Fibroblast of peridontal ligament (primary cell): ENCODE data around the gene GPR156.
"Not testable (repeated sequence)": the region's sequence is repeated elsewhere in the genome, so short reads cannot be mapped to it uniquely, and the experiment has no call there.

Experiments
- DNase-seq: peaks from one replicate; pipeline ENCODE4 v3.0.0-alpha.2; 2010; ENCODE audit errors: extremely low read depth

GPR156 gene

DNA sequence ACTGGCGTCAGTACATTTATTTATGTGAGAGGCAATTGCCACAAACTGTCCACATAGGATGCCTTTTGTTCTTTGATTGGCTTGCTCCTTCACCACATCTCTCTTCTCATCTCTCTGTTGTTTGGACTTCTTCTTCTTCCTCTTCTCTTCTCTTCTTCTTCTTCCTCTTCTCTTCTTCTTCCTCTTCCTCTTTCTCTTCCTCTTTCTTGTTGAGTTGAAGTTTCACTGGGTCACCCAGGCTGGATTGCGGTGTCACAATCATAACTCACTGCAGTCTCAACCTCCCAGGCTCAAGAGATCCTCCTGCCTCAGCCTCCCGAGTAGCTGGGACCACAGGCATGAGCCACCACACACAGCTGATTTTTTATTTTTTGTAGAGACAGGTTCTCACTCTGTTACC is 123.1 kb downstream of the GPR156 start:
- no peak for DNase-seq

DNA sequence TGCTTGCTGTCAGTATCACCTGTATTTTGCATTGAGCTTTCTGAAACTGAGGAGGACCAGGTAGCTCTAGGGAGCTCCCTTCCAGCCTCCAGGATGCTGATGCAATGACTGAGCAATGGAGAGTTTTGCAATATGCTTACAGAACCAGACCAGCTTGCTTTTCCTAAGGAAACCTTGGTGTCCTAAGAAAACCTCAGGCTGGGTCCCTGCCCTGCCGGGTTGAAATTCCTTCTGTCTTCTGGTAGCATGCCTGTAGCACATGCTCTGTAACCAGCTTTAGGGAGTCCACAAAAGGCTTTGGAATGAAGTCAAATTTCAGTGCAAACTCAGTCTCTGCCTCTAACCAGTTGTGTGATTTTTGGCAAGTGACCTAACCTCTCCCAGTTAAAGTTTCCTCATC is 125.0 kb downstream of the GPR156 start:
- peak; percentile 100 for DNase-seq

DNA sequence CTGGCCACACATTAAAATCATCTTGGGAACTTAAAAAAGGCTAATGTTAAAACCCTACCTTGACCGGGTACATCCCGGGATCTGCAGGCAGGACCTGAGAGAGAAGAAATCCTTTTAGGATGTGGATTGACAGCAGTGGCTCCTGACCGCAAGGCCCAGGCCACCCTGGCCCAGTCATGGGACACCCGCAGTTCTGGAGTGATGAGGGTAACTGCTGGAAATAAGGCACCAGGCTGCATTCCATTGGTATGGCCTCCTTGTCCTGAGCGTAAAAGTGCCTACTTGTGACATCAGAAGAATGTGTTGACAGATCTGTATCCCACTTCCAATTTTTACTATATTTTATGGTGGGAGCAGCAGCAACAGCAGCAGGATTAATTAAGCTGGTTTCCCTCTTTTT is 127.3 kb downstream of the GPR156 start:
- no peak for DNase-seq

DNA sequence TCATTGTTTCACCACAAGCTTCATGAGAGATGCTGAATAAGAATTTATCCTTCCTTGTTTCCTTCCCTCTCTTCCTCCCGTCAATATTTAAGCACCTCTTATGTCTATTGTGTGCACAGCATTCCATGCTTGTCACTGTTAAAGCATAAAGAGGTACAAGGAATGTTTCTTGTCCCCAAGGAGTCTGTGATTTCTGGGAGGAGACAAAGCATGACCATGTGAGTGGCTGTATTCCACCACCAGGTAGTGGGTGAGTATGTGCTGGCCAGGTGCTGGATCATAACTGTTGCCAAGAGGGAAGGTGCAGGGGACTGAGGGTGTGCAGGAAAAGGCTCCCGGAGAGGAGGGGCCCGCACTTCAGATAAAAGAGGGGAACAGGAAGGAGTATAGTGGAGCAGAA is 127.9 kb downstream of the GPR156 start:
- DNase-seq: no peak

DNA sequence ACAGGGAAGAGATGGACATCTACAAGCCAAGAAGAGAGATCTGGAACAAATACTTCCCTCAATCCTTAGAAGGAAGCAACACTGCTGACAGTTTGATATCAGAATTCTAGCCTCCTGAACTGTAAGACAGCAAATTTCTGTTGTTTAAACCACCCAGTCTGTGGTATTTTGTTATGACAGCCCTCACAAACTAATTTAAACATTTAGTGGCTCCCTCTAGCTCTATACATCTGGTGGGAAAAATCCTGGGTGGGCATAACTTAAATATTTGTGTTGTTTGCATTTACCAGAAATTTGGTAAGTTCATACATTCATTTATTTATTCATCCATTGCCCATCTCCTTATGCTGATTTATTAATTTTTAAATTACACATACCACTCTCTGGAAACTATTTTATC is 128.3 kb downstream of the GPR156 start:
- no peak for DNase-seq

DNA sequence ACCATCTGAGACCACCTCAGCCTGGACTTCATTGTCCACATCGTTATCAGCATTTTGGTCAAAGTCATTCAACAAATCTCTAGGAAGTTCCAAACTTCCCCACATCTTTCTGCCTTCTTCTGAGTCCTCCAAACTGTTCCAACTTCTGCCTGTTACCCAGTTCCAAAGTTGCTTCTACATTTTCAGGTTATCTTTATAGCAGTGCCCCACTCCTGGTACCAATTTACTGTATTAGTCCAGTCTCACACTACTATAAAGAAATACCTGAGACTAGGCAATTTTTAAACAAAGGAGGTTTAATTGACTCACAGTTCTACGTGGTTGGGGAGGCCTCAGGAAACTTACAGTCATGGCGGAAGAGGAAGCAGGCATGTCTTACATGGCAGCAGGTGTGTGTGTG is 129.3 kb downstream of the GPR156 start:
- not testable (repeated sequence) for DNase-seq

DNA sequence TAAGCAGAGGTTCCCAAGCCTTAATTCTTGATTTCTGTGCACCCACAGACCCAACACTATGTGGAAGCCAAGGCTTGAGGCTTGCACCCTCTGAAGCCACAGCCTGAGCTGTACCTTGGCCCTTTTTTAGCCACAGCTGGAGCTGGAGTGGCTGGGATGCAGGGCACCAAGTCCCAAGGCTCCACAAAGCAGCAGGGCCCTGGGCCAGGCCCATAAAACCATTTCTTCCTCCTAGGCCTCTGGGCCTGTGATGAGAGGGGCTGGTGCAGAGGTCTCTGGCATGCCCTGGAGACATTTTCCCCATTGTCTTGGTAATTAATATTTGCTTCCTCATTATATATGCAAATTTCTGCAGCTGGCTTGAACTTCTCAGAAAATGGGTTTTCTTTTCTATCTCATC is 129.9 kb downstream of the GPR156 start:
- no peak for DNase-seq

DNA sequence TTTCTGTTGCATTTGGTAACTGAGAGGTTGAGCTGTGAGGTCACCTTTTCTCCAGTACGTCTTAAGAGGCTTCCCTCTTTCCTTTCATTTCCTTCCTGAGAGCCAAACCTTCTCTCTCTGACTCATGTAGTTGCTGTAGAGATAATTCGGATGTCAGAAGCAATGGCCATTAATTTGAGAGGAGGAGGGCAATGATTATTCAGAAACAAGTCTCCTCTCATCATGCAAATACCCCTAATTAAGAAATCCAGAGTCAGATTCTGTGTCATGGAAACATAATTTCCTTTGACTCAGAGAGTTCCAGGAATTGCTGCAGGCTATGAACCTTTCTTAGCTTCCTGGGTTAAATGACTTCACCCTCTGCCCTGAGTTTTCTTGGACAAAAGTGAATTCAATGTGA is 131.7 kb downstream of the GPR156 start:
- DNase-seq: peak; percentile 82

DNA sequence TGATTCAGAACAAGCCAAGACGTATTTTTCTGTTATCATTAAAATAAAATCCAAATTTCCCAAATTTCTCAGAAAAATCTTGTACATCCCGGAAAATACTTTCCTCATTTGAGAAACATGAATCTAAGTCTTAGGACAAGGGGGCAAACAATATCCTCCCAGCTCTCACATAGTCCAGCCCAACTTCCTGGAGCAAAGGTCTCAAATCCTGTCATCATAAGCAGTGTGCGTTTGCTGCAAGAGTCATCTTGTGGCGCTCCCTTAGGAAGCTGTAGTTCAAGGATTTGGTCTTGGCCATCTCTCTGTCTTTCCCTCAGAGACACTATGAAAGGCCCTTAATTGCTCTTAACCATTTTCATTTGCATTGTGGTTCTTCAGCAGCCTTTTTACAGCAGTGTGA is 133.2 kb downstream of the GPR156 start:
- no peak for DNase-seq

DNA sequence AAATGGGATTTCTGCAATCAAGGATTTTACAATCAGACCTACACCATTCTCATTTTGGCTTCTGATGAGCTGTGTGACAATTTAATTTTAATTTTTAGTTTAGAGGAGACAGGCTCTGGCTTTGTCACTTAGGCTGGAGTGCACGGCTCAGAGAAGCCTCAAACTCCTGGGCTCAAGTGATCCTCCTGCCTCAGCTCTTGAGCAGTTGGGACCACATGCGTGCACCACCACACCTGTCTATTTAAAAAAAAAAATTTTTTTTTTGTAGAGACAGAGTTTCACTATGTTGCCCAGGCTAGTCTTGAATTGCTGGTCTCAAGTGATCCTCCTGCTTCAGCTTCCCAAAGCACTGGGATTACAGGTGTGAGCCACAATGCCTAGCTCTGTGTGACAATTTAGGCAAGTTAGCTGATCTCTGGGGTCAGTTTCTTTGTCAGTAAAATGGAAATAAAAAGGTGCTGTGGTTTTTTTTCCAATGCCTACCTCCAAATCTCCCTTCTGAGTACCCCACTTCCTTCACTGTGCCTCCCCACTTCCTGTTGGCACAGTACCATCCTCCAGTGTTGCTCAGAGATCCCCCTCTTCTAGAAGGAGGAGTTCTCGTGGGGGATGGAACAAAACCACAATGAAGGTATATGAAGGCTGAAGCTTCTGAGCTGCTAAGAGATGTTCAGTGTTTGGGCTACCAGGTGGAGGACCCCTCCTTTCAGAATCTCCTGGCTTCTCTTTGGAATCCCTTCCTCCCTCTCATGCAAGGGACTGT is 136.7 kb downstream of the GPR156 start:
- no peak for DNase-seq

DNA sequence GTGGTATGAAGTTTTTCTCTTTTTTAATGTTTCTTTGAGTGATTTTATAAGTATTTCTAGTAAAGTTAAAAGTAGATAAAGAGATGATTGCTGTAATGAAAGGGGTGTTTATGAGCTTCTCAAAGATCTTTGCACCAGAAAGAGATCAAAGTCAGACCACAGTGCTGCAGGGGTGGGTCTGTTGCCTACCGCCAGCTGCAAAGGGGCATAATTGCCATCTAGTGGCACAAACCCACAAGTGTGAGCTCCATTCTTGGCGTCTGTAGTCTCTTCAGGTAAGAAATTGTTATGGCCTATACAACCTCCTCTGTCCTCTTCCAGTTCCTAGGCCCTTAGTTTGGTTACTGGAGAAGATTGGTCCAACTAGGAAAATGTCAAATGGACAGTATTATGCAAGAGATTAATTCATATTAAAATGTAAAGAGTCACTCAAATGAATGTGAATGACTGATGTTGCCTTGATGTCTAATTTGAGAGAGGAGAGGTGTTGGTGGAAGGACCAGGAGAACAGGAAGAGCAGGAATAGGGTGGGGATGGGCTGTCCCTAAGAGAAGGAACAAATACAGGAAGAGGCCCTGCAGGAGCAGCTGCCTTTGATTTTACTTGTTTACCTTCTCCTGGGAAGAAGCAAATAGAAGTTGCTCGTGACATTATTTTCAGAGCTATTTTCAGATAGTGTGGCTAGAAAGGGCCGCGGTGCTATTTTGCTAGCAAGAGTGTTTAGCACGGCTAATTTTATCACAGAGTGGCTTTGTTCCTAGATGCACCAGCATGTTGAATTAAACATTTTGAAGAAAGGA is 137.8 kb downstream of the GPR156 start:
- no peak for DNase-seq

DNA sequence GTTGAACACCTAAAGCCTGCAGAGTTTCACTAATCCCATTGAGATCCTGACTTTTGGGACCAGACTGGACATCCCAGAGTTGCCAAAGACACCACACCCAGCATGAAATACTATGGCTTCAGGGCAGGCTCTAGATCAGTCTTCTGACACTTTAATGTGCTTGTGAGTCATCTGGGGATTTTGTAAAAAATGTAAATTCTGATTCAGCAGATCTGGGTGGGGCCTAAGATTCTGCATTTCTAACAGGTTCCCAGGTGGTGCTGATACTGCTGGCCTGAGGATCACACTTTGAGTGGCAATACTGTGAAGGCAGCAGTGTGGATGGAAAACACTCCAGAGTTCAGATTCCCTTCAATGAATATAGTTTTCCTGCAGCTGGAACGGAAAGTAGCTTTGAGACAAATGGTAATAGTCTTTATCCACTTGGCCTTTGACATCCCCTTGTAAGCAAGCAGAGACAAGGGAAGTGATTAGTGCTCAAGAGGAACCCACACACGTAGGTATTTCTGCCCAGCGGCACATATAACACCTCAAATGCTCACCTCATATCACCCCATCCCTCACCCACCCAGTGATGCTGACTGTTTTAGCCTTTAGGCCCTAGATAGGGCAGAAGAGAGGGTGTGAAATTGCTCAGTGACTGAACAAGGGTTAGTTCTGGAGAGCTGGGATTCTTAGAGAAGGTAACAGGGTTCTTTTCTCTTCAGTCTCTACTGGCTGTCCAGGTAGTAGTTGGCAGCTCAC is 139.3 kb downstream of the GPR156 start:
- no peak for DNase-seq

DNA sequence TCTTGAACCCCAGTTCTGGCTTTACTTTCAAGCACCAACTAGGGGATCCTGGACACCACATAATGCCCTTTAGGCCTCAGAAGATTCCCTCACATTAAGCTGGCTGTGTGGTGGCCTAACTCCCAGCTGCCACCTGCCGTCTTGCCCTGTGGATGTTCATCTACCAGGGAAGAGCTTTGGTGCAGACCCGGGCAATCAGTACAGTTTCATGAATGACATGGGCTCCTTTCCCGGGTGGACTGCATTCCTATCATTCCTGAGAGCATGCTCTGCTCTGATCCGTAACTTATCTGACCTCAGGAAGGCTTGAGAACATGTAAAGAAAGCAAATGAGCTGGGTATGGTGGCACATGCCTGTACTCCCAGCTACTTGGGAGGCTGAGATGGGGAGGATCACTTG is 140.8 kb downstream of the GPR156 start:
- peak; percentile 63 for DNase-seq

DNA sequence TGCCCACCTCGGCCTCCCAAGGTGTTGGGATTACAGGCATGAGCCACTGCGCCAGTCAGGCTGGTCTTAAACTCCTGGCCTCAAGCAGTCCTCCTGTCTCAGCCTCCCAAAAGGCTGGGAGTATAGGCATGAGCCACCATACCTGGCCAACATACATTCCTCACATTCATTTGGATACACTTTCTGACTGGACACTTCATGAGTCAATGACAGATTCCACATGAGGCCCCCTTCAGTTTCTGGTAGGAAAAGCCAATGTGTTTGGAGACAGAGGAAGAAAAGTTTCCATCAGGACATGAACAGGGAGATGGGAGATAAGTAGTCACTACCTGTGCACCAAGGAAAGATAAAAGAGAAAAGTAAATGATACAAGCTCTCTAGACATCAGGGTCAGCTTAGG is 141.3 kb downstream of the GPR156 start:
- DNase-seq: no peak

DNA sequence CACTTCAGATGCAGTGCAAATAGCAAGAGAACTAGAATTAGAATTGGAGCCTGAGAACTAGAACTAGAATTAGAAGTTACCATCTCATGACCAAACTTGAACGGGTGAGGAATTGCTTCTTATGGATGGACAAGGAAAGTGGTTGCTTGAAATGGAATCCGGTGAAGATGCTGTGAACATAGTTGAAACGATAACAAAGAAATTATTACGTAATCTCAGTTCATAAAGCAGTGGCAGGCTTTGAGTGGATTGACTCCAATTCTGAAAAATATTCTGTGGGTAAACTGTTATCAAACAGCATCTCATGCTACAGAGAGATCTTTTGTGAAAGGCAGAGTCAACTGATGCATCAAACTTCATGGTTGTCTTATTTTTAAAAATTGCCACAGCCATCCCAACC is 142.8 kb downstream of the GPR156 start:
- no peak for DNase-seq

DNA sequence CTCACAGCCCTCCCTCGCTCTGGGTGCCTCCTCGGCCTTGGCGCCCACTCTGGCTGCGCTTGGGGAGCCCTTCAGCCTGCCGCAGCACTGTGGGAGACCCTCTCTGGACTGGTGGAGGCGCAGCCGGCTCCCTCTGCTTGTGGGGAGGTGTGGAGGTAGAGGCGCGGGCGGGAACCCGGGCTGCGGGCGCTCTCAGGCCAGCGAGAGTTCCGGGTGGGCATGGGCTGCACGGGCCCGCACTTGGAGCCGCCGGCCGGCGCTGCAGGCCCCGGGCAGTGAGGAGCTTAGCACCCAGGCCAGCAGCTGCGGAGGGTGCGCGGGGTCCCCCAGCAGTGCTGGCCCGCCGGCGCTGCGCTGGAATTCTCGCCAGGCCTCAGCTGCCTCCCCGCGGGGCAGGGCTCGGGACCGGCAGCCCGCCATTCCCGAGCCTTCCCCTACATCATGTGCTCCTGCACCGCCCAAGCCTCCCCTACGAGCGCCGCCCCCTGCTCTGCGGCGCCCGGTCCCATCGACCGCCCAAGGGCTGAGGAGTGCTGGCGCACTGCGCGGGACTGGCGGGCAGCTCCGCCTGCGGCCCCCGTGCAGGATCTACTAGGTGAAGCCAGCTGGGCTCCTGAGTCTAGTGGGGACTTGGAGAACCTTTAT is 144.8 kb downstream of the GPR156 start:
- DNase-seq: no peak

DNA sequence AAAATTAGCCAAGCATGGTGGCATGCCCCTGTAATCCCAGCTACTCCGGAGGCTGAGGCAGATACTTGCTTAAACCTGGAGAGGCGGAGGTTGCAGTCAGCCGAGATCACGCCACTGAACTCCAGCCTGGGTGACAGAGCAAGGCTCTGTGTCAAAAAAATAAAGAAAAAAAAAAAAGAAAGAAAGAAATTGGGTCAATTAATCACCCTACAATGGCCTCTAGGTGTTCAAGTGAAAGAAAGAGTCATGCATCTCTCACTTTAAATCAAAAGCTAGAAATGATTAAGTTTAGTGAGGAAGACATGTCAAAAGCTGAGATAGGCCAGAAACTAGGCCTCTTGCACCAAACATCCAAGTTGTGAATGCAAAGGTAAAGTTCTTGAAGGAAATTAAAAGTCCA is 145.9 kb downstream of the GPR156 start:
- no peak for DNase-seq

DNA sequence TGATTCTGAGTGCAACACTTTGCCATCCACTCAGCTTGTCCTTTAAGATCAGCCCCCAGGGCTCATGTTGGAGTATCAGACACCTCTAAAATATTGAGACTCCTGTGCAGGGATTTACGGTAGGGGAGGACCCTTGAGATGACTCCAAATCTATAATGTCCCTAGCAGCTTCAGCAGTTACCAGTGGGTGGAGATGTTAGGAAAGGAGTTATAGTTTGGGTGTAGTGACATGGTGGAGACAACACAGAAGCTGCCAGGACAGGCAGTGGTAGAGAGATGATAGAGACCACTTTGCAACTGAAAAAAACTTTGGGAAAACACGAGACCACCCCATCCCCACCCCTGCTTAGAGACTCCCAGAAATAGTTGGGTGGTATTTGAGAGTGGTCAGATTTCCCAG is 147.5 kb downstream of the GPR156 start:
- DNase-seq: no peak

DNA sequence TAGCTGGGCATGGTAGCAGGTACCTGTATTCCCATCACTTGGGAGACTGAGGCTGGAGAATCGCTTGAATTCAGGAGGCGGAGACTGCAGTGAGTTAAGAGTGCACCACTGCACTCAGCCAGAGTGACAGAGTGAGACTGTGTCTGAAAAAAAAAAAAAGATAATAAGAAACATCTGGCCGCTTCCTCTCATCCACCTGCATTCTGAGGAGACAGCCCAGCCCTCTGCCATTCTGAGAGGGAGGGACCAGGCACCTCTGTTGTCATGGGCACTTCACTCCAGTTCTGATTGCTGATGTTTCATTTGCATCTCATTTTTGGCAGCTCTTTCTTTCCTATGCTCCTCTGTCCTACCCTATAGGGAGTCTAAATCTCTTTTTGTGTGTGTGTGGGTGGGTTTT is 154.4 kb downstream of the GPR156 start:
- no peak for DNase-seq

DNA sequence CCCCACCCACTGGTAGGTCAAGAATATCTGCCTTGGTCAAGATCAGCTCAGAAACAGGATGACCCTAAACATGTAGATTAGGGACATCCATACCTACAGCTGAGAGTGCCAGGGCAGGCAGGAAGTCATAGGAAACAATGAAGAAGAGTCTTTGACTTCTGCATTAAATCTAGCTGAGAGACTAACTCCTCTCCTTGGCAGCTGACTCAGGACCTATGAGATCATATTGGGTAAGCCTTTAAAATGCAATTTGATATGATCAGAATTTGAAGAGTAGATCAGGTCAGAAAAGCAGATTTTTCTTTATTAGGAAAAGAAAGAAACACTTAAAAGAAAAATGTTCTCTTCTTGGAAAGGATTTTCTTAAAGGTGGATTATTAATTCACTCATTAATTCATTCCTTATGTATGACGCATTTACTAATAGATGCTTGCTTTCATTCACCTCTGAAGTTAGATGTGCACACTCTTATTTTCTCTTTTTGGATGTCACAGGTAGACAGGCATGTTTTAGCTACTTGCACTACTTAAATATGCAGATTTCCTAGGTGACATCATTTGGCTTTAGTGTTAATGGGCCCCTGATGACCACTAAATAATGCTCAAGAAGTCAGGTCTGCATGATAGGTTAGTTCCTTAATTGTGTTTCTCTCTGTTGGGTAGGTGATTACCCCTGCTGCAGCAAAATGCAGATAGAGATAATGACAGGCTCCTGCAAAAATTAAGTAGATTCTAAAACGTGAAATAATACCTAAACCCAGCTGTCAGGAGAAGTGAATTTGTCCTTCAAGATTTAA is 155.1 kb downstream of the GPR156 start:
- DNase-seq: peak; percentile 61

DNA sequence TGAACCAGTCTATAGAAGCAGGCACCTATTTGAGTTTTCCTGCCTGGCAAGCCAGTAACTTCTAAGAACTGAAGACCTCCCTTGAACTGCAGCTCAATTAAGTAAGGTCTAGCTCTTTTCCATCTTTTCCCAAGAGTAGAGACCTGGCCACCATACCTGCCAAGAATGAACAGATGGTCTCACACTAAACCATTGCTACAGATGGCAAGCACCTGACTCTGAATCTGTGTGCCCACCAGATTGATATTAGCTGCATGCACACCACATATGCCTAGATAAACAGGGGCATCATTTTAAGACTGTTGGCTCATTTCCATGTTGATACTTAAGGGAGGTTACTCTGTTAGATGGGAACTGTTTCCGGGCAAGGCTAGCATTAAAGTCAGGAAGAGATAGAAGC is 156.0 kb downstream of the GPR156 start:
- no peak for DNase-seq
